ENCODE results near the gene DUSP18. TPM values are rescaled to one million over a fixed set of nuclear protein-coding genes. Genes with fewer than 3 reads are reported as not detected.
A peak's percentile ranks its signal among the peaks of the same experiment; 100 is the strongest.
"Not testable (repeated sequence)": the region's sequence is repeated elsewhere in the genome, so short reads cannot be mapped to it uniquely, and the experiment has no call there.

DUSP18 gene
- total RNA-seq, 1 donor from 2014 or later: 10.1 TPM

- DNase-seq (ENCODE audit: low read depth in 2 of 2): not testable (repeated sequence)
Measured at GRCh38 chr22:30679895-30680690, 12.4 kb upstream of the DUSP18 start.

DNA sequence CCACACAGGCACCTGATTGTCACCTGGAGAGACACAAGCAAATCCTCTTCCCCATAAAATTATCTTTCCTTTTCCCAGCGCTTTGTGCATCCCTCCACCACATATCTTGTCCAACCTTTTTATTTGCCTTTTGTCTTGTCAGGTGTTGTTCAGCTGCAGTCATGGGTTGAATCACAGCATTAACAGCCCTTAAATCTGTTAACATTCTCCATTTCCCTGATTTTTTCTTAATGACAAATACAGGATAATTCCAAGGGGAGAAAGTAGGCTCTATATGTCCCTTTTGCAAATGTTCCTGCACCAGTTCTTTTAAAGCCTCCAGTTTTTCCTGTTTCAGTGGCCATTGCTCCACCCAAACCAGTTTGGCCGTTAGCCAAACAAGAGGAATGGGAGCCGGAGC, 8.9 kb upstream of the DUSP18 start:
- DNase-seq (ENCODE audit: low read depth in 2 of 2): not testable (repeated sequence)

GRCh38 chr22:30675436-30675835, 7.8 kb upstream of the DUSP18 start:
- no peak for DNase-seq (ENCODE audit: low read depth in 2 of 2)

DNA sequence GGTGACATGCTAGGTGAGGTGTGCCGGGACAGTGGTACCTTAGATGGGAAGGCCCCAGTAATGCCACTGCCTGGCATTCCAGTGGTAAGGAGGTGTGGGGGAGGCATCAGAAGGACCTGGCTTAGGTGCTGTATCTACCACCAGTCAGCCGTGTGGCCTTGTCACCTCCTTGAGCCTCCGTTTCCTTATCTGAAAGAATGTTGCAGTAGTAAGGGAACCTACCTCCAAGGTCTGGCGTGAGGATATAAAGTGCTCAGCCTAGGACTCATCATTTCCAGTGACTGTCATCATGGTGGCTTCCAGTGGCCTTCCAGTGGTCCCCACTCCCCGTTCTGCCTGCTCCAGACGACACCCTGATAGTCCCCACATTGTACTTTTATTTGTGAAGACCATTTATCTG, 6.8 kb upstream of the DUSP18 start:
- DNase-seq (ENCODE audit: low read depth in 2 of 2): no peak

DNA sequence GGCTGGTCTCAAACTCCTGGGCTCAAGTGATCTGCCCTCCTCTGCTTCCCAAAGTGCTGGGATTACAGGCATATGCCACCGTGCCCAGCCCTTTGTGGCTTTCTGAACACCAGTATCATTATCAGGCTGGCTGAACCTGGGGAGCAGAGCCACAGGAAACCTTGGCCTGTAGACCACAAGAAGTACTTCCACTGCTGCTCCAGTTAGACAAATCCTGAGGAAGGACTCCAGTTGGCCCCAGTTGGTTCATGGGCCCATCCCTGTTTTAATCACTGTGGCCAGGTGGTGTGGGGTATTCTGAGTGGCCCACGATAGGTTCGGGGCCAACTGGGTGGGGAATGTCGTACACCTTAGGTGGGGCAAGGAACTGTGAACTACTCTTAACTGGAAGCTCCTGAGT, 5.5 kb upstream of the DUSP18 start:
- no peak for DNase-seq (ENCODE audit: low read depth in 2 of 2)

GRCh38 chr22:30671071-30671470, 3.4 kb upstream of the DUSP18 start:
- DNase-seq (ENCODE audit: low read depth in 2 of 2): no peak

DNA sequence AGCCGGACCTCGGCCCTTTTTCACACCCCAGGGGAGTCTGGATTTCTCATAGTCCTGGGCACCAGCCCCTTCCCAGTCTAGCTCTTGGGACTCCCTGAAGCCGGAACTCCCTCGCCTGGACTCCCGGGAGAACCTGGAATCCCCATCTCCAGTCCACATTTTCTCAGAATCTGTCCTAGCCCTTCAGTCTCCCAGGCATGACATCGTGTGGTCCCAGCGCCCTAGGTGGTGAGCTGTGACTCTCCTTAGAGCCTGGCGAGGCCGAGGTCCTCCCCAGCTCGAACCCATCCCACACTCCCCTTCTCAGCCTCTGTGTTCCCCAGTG, 673 bp upstream of the DUSP18 start:
- DNase-seq (ENCODE audit: low read depth in 2 of 2): no peak

DNA sequence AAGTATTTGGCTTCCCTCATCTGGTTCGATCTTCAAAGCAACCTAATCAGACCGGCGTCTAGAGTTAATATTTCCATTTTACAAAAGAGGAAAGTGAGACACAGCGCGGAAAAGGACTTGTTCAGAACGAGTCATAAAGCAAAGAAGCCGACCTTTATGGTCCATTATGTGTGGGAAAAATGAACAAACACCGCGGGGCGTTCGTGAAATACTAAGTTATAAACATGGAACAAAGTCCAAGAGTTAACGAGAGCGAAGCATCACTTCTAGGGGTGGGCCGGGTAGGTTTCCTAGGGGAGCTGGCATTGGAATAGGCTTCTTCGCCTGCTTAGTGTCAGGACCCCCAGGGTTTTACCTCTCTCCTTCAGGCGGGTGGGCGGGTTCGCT, 575 bp downstream of the DUSP18 start:
- peak in 1 of 2 donors; percentile 15 for DNase-seq (ENCODE audit: low read depth in 2 of 2)

DNA sequence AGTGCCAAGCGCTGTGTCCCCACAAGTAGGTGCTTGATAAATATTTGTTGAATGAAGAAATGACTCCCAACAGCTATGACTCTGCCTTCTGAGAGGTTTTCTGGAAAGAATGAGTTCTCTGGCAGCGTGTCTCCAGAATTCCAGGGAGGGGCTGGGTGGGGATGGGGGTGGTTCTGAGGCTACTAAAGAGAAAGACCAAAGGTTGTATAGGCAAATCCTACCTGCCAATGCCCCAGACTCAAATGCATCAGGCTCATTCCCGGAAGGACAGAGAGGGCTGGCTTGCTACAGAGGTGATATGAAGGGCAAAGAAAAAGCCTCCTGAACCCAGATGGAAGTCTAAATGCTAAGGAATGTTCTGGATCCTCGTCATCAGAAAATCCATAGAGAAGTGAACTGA, 1.9 kb downstream of the DUSP18 start:
- no peak for DNase-seq (ENCODE audit: low read depth in 2 of 2)

- no peak for DNase-seq (ENCODE audit: low read depth in 2 of 2)
Measured at GRCh38 chr22:30665266-30665665, 2.4 kb downstream of the DUSP18 start.

GRCh38 chr22:30664798-30665197, 2.9 kb downstream of the DUSP18 start:
- no peak for DNase-seq (ENCODE audit: low read depth in 2 of 2)

DNA sequence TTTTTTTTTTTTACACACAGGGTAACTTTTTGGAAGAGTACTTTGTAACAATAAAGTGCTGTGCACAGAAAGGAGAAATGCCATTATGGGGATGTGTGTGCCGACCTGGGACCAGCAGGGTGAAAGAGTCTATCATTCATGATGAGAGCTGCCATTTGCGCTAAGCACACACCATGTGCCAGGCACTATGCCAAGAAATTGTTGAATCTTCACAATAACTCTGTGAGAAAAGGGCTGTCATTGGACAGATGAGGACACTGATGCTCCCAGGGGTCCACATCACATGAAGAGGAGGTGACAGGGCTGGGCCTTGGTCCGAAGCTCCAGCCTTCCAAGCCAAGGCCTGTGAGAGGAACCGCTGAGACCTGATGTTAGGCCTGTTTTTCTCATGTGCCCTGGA, 5.6 kb downstream of the DUSP18 start:
- DNase-seq (ENCODE audit: low read depth in 2 of 2): no peak

GRCh38 chr22:30655532-30655931, 12.1 kb downstream of the DUSP18 start:
- DNase-seq (ENCODE audit: low read depth in 2 of 2): no peak

GRCh38 chr22:30654361-30654760, 13.3 kb downstream of the DUSP18 start:
- DNase-seq (ENCODE audit: low read depth in 2 of 2): no peak

DNA sequence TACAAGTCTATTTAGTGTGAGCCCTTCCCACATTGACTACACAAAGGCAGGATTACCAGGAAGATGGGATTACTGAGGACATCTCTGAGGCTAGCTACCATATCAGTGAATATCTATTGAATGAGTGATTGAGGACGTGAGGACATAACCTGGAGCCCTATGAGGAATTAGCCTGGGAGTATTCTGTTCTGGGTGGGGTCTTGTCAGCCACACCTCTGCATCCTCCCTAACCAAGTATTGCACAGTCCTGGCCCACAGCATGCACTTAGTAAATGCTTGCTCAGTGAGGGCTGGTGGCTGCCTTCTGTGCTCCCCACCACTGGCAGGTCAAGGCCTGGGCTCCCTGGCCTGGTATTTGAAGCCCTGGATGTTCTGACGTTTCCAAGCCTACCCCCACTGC, 14.8 kb downstream of the DUSP18 start:
- no peak for DNase-seq (ENCODE audit: low read depth in 2 of 2)

DNA sequence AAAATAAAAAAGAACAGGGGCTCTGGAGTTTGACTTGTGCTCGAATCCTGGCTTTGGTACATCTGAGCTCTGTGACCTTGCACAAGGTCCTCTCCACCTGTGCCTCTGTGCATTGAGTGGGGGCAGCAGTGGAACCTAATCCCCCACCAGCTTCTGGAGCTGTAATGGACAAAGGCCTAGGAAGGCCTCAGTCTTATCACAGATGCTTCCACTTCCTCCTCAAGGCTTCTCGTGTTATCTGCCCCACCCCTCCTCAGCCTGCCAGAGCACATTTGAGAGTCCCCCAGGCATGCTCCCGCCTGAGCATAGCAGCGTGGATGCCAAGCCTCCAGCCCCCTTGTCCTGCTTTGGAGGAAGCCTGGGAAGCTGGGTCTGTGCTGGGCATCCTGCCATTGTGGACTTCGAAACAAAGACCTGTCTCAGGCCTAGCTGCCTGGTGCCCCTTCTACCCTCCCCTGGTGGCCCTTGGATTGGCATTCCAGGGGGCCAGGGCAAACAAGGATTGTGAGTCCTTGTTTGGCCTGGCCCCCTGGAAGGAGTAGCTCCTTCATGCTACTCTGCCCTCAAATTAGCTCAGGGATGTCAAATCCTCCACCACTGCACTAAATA, 17.1 kb downstream of the DUSP18 start:
- DNase-seq (ENCODE audit: low read depth in 2 of 2): peak in 1 of 2 donors; percentile 41

- peak; percentile 50 to 93 for DNase-seq (ENCODE audit: low read depth in 2 of 2)
Measured at GRCh38 chr22:30649430-30650007, 18.2 kb downstream of the DUSP18 start.

DNA sequence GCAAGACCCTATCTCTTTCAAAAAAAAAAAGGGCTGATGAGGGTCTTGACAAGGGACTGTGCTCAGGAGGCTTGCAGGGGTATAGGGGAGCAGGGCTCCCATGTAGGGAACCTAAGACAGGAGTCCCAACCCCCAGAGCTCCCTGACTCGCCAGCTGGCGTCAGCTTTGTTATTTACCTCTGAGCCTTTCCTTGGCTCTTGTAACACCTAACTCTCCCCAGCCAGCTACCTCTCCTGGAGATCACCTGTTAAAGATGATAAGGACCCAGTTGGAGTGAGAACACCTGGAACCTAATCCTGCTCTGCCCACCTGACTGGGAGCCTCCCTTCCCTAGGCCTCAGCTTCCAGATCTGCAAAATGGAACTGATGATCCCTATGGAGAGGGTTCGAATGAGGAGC, 18.9 kb downstream of the DUSP18 start:
- no peak for DNase-seq (ENCODE audit: low read depth in 2 of 2)

- no peak for DNase-seq (ENCODE audit: low read depth in 2 of 2)
Measured at GRCh38 chr22:30647536-30647935, 20.1 kb downstream of the DUSP18 start.

DNA sequence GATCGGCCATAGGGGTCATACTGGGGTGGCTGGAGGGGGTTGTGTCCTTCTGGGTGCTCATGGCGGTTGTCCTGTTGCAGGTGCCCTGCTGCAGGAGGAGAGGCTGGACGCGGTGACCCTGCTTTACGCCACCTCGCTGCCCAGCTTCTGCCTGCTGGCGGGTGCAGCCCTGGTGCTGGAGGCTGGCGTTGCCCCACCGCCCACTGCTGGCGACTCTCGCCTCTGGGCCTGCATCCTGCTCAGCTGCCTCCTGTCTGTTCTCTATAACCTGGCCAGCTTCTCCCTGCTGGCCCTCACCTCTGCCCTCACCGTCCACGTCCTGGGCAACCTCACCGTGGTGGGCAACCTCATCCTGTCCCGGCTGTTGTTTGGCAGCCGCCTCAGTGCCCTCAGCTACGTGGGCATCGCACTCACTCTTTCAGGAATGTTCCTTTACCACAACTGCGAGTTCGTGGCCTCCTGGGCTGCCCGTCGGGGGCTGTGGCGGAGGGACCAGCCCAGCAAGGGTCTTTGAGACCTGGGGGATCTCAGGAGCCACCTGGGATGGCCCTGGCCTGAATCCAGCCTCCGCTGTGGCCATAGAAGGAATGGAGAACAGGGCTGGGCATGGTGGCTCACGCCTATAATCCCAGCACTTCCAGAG, 21.0 kb downstream of the DUSP18 start:
- no peak for DNase-seq (ENCODE audit: low read depth in 2 of 2)

DNA sequence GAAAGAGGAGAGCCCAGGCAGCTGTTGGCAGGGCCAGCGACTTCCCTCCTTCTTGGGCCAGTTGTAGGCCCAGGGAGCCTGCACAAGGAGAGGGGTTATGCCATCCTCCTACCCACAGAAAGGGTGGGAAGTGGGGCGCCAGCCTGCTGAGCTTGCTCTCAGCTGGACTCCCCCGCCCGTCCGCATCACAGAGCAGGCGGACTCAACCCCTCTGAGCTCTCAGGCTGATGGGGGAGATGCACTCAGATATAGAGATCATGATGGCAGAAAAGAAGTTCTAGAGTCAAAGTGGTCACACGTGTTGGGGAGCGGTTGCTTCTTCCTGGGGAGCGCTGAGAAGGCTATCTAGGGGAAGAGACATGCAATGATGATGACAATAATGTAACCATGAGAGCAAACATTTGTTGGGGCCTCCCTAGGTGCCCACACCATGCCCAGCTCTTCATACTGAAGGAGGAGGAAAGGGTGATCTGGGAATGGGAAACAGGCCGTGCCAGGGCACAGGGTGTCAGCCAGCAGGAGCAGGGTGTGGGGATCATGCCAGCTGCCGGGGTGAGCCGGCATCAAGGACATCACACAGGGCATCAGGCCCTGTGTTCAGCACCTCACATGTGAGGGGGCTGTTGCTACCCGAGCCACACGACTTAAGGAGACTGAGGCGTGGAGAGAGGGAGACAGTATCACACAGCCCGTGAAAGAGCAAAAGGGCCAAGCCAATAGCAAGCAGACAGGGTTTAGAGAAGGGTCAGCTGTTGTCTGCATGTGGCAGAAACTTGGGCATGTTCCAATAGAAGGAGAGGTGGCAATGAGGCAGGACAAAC, 24.4 kb downstream of the DUSP18 start:
- DNase-seq (ENCODE audit: low read depth in 2 of 2): no peak
